Mesendoderm (in vitro differentiated cells): Measurements from ENCODE around the gene IL17RE.
"Not testable (repeated sequence)": the region's sequence is repeated elsewhere in the genome, so short reads cannot be mapped to it uniquely, and the experiment has no call there.

Experiments
- DNase-seq: peaks from one replicate; pipeline ENCODE4 v3.0.0; 2013
- H2AK5ac ChIP-seq: 2 replicates; pipeline ENCODE4 v1.6.1; 2013; ENCODE audit warnings: low read length, inconsistent platforms
- H2BK120ac ChIP-seq: 2 replicates; pipeline ENCODE4 v1.6.1; 2013; ENCODE audit warnings: low read depth, mild to moderate bottlenecking, low read length, moderate library complexity, mixed read lengths
- H2BK15ac ChIP-seq: replicated peaks from 2 replicates; pipeline ENCODE4 v1.6.1; 2013; ENCODE audit warnings: low read depth, mild to moderate bottlenecking, moderate library complexity
- H2BK5ac ChIP-seq: 2 replicates; pipeline ENCODE4 v1.6.1; 2013; ENCODE audit warnings: low read length, inconsistent platforms
- H3K18ac ChIP-seq: 2 replicates; pipeline ENCODE4 v1.6.1; 2013; ENCODE audit warnings: mild to moderate bottlenecking, low read length, mixed read lengths
- H3K23ac ChIP-seq: one replicate; pipeline ENCODE4 v1.6.1; 2013; ENCODE audit warnings: low read length
- H3K27ac ChIP-seq: 2 replicates; pipeline ENCODE4 v1.5.1; 2013; ENCODE audit warnings: low read depth, mild to moderate bottlenecking, inconsistent platforms, low read length, moderate library complexity
- H3K27me3 ChIP-seq: 2 replicates; pipeline ENCODE4 v1.6.1; 2013; ENCODE audit warnings: low read length, control low read depth, mild to moderate bottlenecking, inconsistent platforms; ENCODE audit not compliant: insufficient read depth, poor library complexity
- H3K36me3 ChIP-seq: 2 replicates; pipeline ENCODE4 v1.6.1; 2013; ENCODE audit warnings: low read length, inconsistent platforms; ENCODE audit not compliant: control insufficient read depth, insufficient read depth
- H3K4ac ChIP-seq: one replicate; pipeline ENCODE4 v1.6.1; 2013; ENCODE audit warnings: low read depth, mild to moderate bottlenecking, low read length, moderate library complexity
- H3K4me1 ChIP-seq: 2 replicates; pipeline ENCODE4 v1.6.1; 2013; ENCODE audit warnings: low read depth, low read length, inconsistent platforms; ENCODE audit not compliant: control insufficient read depth
- H3K4me2 ChIP-seq: 2 replicates; pipeline ENCODE4 v1.6.1; 2013; ENCODE audit warnings: low read length
- H3K4me3 ChIP-seq: 2 replicates; pipeline ENCODE4 v1.5.1; 2013; ENCODE audit warnings: mild to moderate bottlenecking, low read length
- H3K56ac ChIP-seq: one replicate; pipeline ENCODE4 v1.6.1; 2013; ENCODE audit warnings: low read length
- H3K79me1 ChIP-seq: 2 replicates; pipeline ENCODE4 v1.6.1; 2013; ENCODE audit warnings: low read length, inconsistent platforms
- H3K79me2 ChIP-seq: 2 replicates; pipeline ENCODE4 v1.6.1; 2013; ENCODE audit warnings: mild to moderate bottlenecking, low read length; ENCODE audit not compliant: control insufficient read depth, insufficient read depth
- H3K9ac ChIP-seq: 2 replicates; pipeline ENCODE4 v1.6.1; 2013; ENCODE audit warnings: low read length, inconsistent platforms
- H4K5ac ChIP-seq: one replicate; pipeline ENCODE4 v1.6.1; 2013; ENCODE audit warnings: low read length
- H4K8ac ChIP-seq: one replicate; pipeline ENCODE4 v1.6.1; 2013; ENCODE audit warnings: low read depth, mild to moderate bottlenecking, control low read depth, low read length, moderate library complexity
- WGBS: extraction: QIAGEN DNeasy Blood & Tissue Kit; methylation state at CpG from one replicate; pipeline ENCODE4 v1.1.7; 2013; ENCODE audit warnings: low lambda C conversion rate, missing lambda C conversion rate; ENCODE audit not compliant: insufficient coverage; ENCODE audit errors: extremely low coverage; 5-methylcytosine and 5-hydroxymethylcytosine counted together

Gene IL17RE

GRCh38 chr3:9866639-9867038 is 36.0 kb upstream of the IL17RE start:
- Histone ChIP-seq H3K4me3 (no peak overlapping the region), H3K4me2 (no peak overlapping the region), H2BK15ac (no peak overlapping the region), H3K18ac (no peak overlapping the region), H3K23ac (no peak overlapping the region), H3K27me3 (no peaks in the 10 kb centered on the region), H2AK5ac (no peak overlapping the region), H3K79me1 (no peaks in the 10 kb centered on the region), H4K8ac (no peak overlapping the region), H2BK5ac (no peak overlapping the region), H3K4ac (no peak overlapping the region), H2BK120ac (no peak overlapping the region), H3K27ac (no peak overlapping the region), H3K9ac (no peak overlapping the region), H3K4me1 (no peaks in the 10 kb centered on the region), H4K5ac (no peak overlapping the region), H3K79me2 (no peaks in the 10 kb centered on the region), H3K56ac (no peak overlapping the region), H3K36me3 (no peaks in the 10 kb centered on the region)
- no peak for DNase-seq
- WGBS: no CpG with 5 or more reads among the region's 8 CpGs

GRCh38 chr3:9867106-9867505 is 35.5 kb upstream of the IL17RE start:
- Histone ChIP-seq H3K27me3 (no peaks in the 10 kb centered on the region), H2AK5ac (no peak overlapping the region), H3K4me3 (no peak overlapping the region), H2BK120ac (no peak overlapping the region), H3K27ac (no peak overlapping the region), H3K4me1 (no peaks in the 10 kb centered on the region), H3K79me1 (no peaks in the 10 kb centered on the region), H3K79me2 (no peaks in the 10 kb centered on the region), H2BK5ac (no peak overlapping the region), H3K23ac (no peak overlapping the region), H3K56ac (no peak overlapping the region), H3K4me2 (no peak overlapping the region), H3K9ac (no peak overlapping the region), H2BK15ac (no peak overlapping the region), H4K5ac (no peak overlapping the region), H3K36me3 (no peaks in the 10 kb centered on the region), H4K8ac (no peak overlapping the region), H3K18ac (no peak overlapping the region), H3K4ac (no peak overlapping the region)
- no peak for DNase-seq
- no CpG with 5 or more reads among the region's 12 CpGs for WGBS

GRCh38 chr3:9869955-9870354 is 32.7 kb upstream of the IL17RE start:
- no peak for DNase-seq
- Histone ChIP-seq H3K27ac (no peak overlapping the region), H2BK120ac (no peak overlapping the region), H4K5ac (no peak overlapping the region), H3K4me1 (no peaks in the 10 kb centered on the region), H3K4me3 (no peak overlapping the region), H3K23ac (no peak overlapping the region), H3K36me3 (no peaks in the 10 kb centered on the region), H3K4ac (no peak overlapping the region), H3K56ac (no peak overlapping the region), H2BK5ac (no peak overlapping the region), H3K9ac (no peak overlapping the region), H3K79me2 (no peaks in the 10 kb centered on the region), H2AK5ac (no peak overlapping the region), H2BK15ac (no peak overlapping the region), H3K18ac (no peak overlapping the region), H3K4me2 (no peak overlapping the region), H3K27me3 (no peaks in the 10 kb centered on the region), H3K79me1 (no peaks in the 10 kb centered on the region), H4K8ac (no peak overlapping the region)
- no CpG with 5 or more reads among the region's 5 CpGs for WGBS

GRCh38 chr3:9870978-9871377 is 31.7 kb upstream of the IL17RE start:
- Histone ChIP-seq H3K4me2 (no peak overlapping the region), H4K5ac (no peak overlapping the region), H3K56ac (no peak overlapping the region), H2BK5ac (no peak overlapping the region), H2BK15ac (no peak overlapping the region), H2AK5ac (no peak overlapping the region), H3K27ac (no peak overlapping the region), H2BK120ac (no peak overlapping the region), H3K27me3 (no peaks in the 10 kb centered on the region), H3K4me3 (no peak overlapping the region), H3K4me1 (no peaks in the 10 kb centered on the region), H3K4ac (no peak overlapping the region), H3K79me1 (no peaks in the 10 kb centered on the region), H3K9ac (no peak overlapping the region), H3K36me3 (no peaks in the 10 kb centered on the region), H3K18ac (no peak overlapping the region), H4K8ac (no peak overlapping the region), H3K79me2 (no peaks in the 10 kb centered on the region), H3K23ac (no peak overlapping the region)
- no peak for DNase-seq
- WGBS: no CpG with 5 or more reads among the region's 1 CpG

GRCh38 chr3:9872067-9872466 is 30.6 kb upstream of the IL17RE start:
- H3K4me3 ChIP-seq, H3K27ac ChIP-seq, H2BK15ac ChIP-seq, H3K79me2 ChIP-seq, H3K23ac ChIP-seq, H4K8ac ChIP-seq, H2AK5ac ChIP-seq, H3K36me3 ChIP-seq, H3K4me2 ChIP-seq, H4K5ac ChIP-seq, H3K4me1 ChIP-seq, H2BK5ac ChIP-seq, H3K18ac ChIP-seq, H3K56ac ChIP-seq, H3K79me1 ChIP-seq, H3K9ac ChIP-seq, H3K4ac ChIP-seq, H2BK120ac ChIP-seq, H3K27me3 ChIP-seq, DNase-seq: not testable (repeated sequence)
- no CpG with 5 or more reads among the region's 5 CpGs for WGBS

GRCh38 chr3:9875448-9875847 is 27.2 kb upstream of the IL17RE start:
- no peak overlapping the region for H3K4me2 ChIP-seq
- H3K4me1 ChIP-seq: no peaks in the 10 kb centered on the region
- H3K79me1 ChIP-seq: no peaks in the 10 kb centered on the region
- H2AK5ac ChIP-seq: no peak overlapping the region
- H3K4ac ChIP-seq: no peak overlapping the region
- H3K18ac ChIP-seq: no peak overlapping the region
- H4K5ac ChIP-seq: no peak overlapping the region
- no peak overlapping the region for H3K27ac ChIP-seq
- H2BK120ac ChIP-seq: no peak overlapping the region
- no peaks in the 10 kb centered on the region for H3K27me3 ChIP-seq
- H3K79me2 ChIP-seq: no peaks in the 10 kb centered on the region
- no peak overlapping the region for H3K4me3 ChIP-seq
- H3K23ac ChIP-seq: no peak overlapping the region
- H4K8ac ChIP-seq: no peak overlapping the region
- H3K9ac ChIP-seq: no peak overlapping the region
- no peaks in the 10 kb centered on the region for H3K36me3 ChIP-seq
- no peak for DNase-seq
- H2BK15ac ChIP-seq: no peak overlapping the region
- H3K56ac ChIP-seq: no peak overlapping the region
- no peak overlapping the region for H2BK5ac ChIP-seq
